ENCODE data around the gene CDKAL1.

Gene CDKAL1

DNA sequence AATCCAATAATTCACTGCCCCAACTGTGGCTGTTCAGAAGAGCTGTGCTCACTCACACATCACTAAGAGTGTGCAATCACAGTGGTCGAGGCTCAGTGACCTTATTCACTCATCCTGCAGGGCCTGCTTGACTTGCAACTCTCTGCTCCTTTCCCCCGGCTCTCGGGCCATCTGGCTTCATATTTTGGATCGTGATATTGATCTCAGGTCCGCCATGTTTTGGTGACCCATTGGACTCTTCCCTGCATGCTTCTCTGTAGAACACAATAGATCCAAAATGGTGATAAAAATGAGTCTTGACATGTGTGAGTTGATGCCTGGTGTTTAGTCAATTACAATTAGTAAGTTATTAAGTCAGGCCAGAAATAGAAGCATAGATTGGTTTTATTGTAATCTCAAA lies 745.4 kb downstream of the CDKAL1 start:
- H3K4me1 ChIP-seq (ENCODE audit: insufficient read depth, poor library complexity, severe bottlenecking), result peaks cover 17% of the 10 kb centered on the region
- no peak overlapping the region for H3K27ac ChIP-seq (ENCODE audit: poor library complexity, severe bottlenecking)
- H3K36me3 ChIP-seq (ENCODE audit: low read depth), result no peaks in the 10 kb centered on the region
- no peak overlapping the region for H3K4me3 ChIP-seq (ENCODE audit: severe bottlenecking)
- ATAC-seq (ENCODE audit: low read depth) (no peak), DNase-seq (ENCODE audit: low spot score) (no peak)
- H3K27me3 ChIP-seq (ENCODE audit: insufficient read depth, poor library complexity, severe bottlenecking), result no peaks in the 10 kb centered on the region
- TF ChIP-seq, protein P1, sequence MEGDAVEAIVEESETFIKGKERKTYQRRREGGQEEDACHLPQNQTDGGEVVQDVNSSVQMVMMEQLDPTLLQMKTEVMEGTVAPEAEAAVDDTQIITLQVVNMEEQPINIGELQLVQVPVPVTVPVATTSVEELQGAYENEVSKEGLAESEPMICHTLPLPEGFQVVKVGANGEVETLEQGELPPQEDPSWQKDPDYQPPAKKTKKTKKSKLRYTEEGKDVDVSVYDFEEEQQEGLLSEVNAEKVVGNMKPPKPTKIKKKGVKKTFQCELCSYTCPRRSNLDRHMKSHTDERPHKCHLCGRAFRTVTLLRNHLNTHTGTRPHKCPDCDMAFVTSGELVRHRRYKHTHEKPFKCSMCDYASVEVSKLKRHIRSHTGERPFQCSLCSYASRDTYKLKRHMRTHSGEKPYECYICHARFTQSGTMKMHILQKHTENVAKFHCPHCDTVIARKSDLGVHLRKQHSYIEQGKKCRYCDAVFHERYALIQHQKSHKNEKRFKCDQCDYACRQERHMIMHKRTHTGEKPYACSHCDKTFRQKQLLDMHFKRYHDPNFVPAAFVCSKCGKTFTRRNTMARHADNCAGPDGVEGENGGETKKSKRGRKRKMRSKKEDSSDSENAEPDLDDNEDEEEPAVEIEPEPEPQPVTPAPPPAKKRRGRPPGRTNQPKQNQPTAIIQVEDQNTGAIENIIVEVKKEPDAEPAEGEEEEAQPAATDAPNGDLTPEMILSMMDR (IDR thresholded peaks at IDR 0.05; ENCODE audit: poor library complexity, severe bottlenecking), result no peak
- no peaks in the 10 kb centered on the region for H3K9me3 ChIP-seq (ENCODE audit: severe bottlenecking)

DNA sequence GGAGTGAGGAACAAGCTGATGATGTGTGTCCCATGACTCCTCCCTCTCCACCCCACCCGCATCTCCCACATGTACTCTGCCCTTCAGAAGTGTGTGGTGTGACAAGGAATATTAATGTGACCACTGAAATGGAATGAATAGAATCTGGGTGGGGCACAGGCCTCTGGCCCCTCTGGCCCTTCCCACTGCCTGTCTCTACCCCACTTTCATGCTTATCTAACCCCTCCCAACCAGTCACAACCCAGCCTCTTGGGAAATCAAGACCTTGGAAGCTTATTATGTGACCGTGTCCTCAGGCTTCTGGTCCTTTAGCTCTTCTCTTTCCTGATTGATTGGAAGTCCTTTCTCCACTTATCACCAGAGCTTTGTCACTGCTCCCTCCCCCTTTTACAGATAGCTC lies 747.1 kb downstream of the CDKAL1 start:
- Histone ChIP-seq H3K27me3 (ENCODE audit: insufficient read depth, poor library complexity, severe bottlenecking) (no peaks in the 10 kb centered on the region), H3K36me3 (ENCODE audit: low read depth) (no peaks in the 10 kb centered on the region), H3K4me3 (ENCODE audit: severe bottlenecking) (no peak overlapping the region), H3K27ac (ENCODE audit: poor library complexity, severe bottlenecking) (no peak overlapping the region), H3K9me3 (ENCODE audit: severe bottlenecking) (no peaks in the 10 kb centered on the region), H3K4me1 (ENCODE audit: insufficient read depth, poor library complexity, severe bottlenecking) (peaks cover 17% of the 10 kb centered on the region)
- TF ChIP-seq, protein P1 (IDR thresholded peaks at IDR 0.05; ENCODE audit: poor library complexity, severe bottlenecking), result no peak
- DNase-seq (ENCODE audit: low spot score) (no peak), ATAC-seq (ENCODE audit: low read depth) (no peak)
